Endothelial cell of umbilical vein (primary cell): ENCODE data around the gene PPP4R3B. TPM values are rescaled to one million over a fixed set of nuclear protein-coding genes. Genes with fewer than 3 reads are reported as not detected.
A peak's percentile ranks its signal among the peaks of the same experiment; 100 is the strongest.

Experiments used
- BruUV-seq: library from RNA; stranded (reverse); fragments of 400-500 nt; replicated peaks from 2 replicates; lab custom pipeline; 2021; lab: Mats Ljungman, UMichigan
- CTCF ChIA-PET: fragments of 300-600, 350-600 bp; sonication (Branson Sonifier 250); formaldehyde crosslinking; loops from one replicate; lab custom pipeline; 2021; ENCODE audit warnings: antibody characterized with exemption, inconsistent platforms; lab: Charles Lee
- POLR2A ChIA-PET: fragments of 300-600, 350-600 bp; sonication (Branson Sonifier 250); formaldehyde crosslinking; loops from one replicate; lab custom pipeline; 2021; ENCODE audit warnings: antibody characterized with exemption, inconsistent platforms; lab: Charles Lee
- DNase-seq: peaks from one replicate; pipeline ENCODE4 v3.0.0-alpha.2; 2011; ENCODE audit warnings: low read depth, low spot score
- FAIRE-seq: peaks from 2 replicates; lab custom pipeline; 2011; peaks lifted over from hg19 to GRCh38; lab: Jason Lieb, UNC
- H2AFZ ChIP-seq: 2 replicates; pipeline ENCODE4 v1.6.0; 2012; ENCODE audit warnings: low read depth, low read length, control low read depth, inconsistent platforms
- H3K27ac ChIP-seq: 2 replicates; pipeline ENCODE4 v1.5.1; 2011; ENCODE audit warnings: low read depth, mild to moderate bottlenecking, control low read depth, low read length, moderate library complexity; ENCODE audit not compliant: insufficient read depth
- H3K27me3 ChIP-seq, 2 experiments: 2 replicates each; pipeline versions ENCODE4 v1.6.0 to v1.6.1; 2011; ENCODE audit warnings: low read length in 2 of 2, mixed read lengths in 1 of 2; ENCODE audit not compliant: control insufficient read depth in 2 of 2, insufficient read depth in 2 of 2
- H3K36me3 ChIP-seq, 2 experiments: 2 replicates in 1 of 2; 3 replicates in 1 of 2; pipeline ENCODE4 v1.5.1; 2011; ENCODE audit warnings: low read length in 2 of 2, mild to moderate bottlenecking in 1 of 2, moderate library complexity in 1 of 2; ENCODE audit not compliant: control insufficient read depth in 2 of 2, insufficient read depth in 2 of 2; ENCODE audit errors: extremely low read depth in 1 of 2
- H3K4me1 ChIP-seq: 3 replicates; pipeline ENCODE4 v1.5.1; 2011; ENCODE audit warnings: mild to moderate bottlenecking, low read length; ENCODE audit not compliant: control insufficient read depth, insufficient read depth; ENCODE audit errors: extremely low read depth
- H3K4me2 ChIP-seq: 2 replicates; pipeline ENCODE4 v1.6.1; 2011; ENCODE audit warnings: low read length, control low read depth, mixed read lengths; ENCODE audit not compliant: insufficient read depth
- H3K4me3 ChIP-seq, 3 experiments: fragments of 200-600 bp in 1 of 3; sonication (generic), shearing (Covaris generic) in 1 of 3; replicated peaks in 1 of 3; 2 replicates each; pipeline ENCODE4 v1.5.1; 2011 to 2016; ENCODE audit warnings: control low read depth in 3 of 3, low read length in 3 of 3, mild to moderate bottlenecking in 2 of 3, inconsistent platforms in 1 of 3, low read depth in 1 of 3, moderate library complexity in 1 of 3; ENCODE audit not compliant: insufficient read depth in 1 of 3
- H3K79me2 ChIP-seq: 2 replicates; pipeline ENCODE4 v1.6.0; 2012; ENCODE audit warnings: low read length, inconsistent platforms; ENCODE audit not compliant: control insufficient read depth, insufficient read depth
- H3K9ac ChIP-seq: replicated peaks from 2 replicates; pipeline ENCODE3; 2011; ENCODE audit warnings: low read length, control low read depth; ENCODE audit not compliant: insufficient read depth; ENCODE audit errors: extremely low read depth
- H3K9me1 ChIP-seq: replicated peaks from 3 replicates; pipeline ENCODE4 v1.6.0; 2011; ENCODE audit warnings: mild to moderate bottlenecking, low read length; ENCODE audit not compliant: control insufficient read depth, insufficient read depth; ENCODE audit errors: extremely low read depth
- H3K9me3 ChIP-seq: replicated peaks from 2 replicates; pipeline ENCODE4 v1.5.1; 2012; ENCODE audit warnings: low read length, inconsistent platforms; ENCODE audit not compliant: control insufficient read depth, insufficient read depth
- H4K20me1 ChIP-seq: replicated peaks from 2 replicates; pipeline ENCODE3; 2011; ENCODE audit warnings: mild to moderate bottlenecking, low read length; ENCODE audit not compliant: control insufficient read depth, insufficient read depth; ENCODE audit errors: extremely low read depth
- EZH2 ChIP-seq: IDR thresholded peaks from 2 replicates; pipeline ENCODE4 v1.6.1; 2012; ENCODE audit warnings: borderline replicate concordance, low read depth, mild to moderate bottlenecking, moderate library complexity, low read length, inconsistent platforms; ENCODE audit not compliant: severe bottlenecking
- FOS ChIP-seq: IDR thresholded peaks from 2 replicates; pipeline ENCODE4 v1.6.1; 2011; ENCODE audit warnings: mild to moderate bottlenecking, low read length, moderate library complexity, borderline replicate concordance; ENCODE audit not compliant: insufficient read depth
- GATA2 ChIP-seq: IDR thresholded peaks from 2 replicates; pipeline ENCODE4 v1.7.0; 2011; ENCODE audit warnings: low read depth, mild to moderate bottlenecking, moderate library complexity, mixed read lengths, low read length; ENCODE audit not compliant: insufficient read length, insufficient read depth
- JUN ChIP-seq: IDR thresholded peaks from 2 replicates; pipeline ENCODE4 v1.6.1; 2011; ENCODE audit warnings: borderline replicate concordance, low read depth; ENCODE audit not compliant: insufficient read length, insufficient read depth
- MAX ChIP-seq: IDR thresholded peaks from 2 replicates; pipeline ENCODE4 v1.6.1; 2011; ENCODE audit not compliant: insufficient read depth, insufficient read length
- MYC ChIP-seq: IDR thresholded peaks from one replicate; pipeline ENCODE4 v1.6.1; 2011; ENCODE audit warnings: mild to moderate bottlenecking, low read depth, low read length
- POLR2A ChIP-seq: IDR thresholded peaks from 2 replicates; pipeline ENCODE4 v1.6.1; 2012; ENCODE audit warnings: low read depth, mild to moderate bottlenecking, control low read depth, low read length
- POLR2AphosphoS5 ChIP-seq: IDR thresholded peaks from 2 replicates; pipeline ENCODE4 v1.6.1; 2012; ENCODE audit warnings: low read depth, mild to moderate bottlenecking, control low read depth, low read length, moderate library complexity; ENCODE audit not compliant: insufficient read depth
- dilution Hi-C: fragments of 300-500 bp; cut with MboI; formaldehyde crosslinking; loops from one replicate; pipeline ENCODE4 v1.15.0; 2019; ENCODE audit warnings: low sequenced_read_pairs; ENCODE audit not compliant: extremely low pct_ligation_motif_present
- intact Hi-C: fragments of 100-400 bp; cut with micrococcal nuclease; formaldehyde crosslinking; loops from one replicate; pipeline ENCODE4 v1.10.0; 2022
- polyA plus RNA-seq, 4 experiments: library from polyadenylated mRNA; depleted of rRNA in 3 of 4; stranded (reverse) in 3 of 4; unstranded in 1 of 4; fragments of >200 nt; gene quantifications; 2 replicates each; pipeline versions ENCODE4 v1.2.1 to v1.2.3, GENCODE V29; 2011 to 2012; ENCODE audit warnings: missing spikeins in 1 of 4
- total RNA-seq: library from RNA; stranded (reverse); gene quantifications from 2 replicates; pipeline ENCODE4 v1.2.3, GENCODE V29; 2021
- TF ChIP-seq, protein P1 (sequence below), 2 donors: IDR thresholded peaks; 1 replicate in 1 of 2; 2 replicates in 1 of 2; pipeline ENCODE4 v1.5.1; 2011; ENCODE audit warnings: low read length in 2 of 2, mild to moderate bottlenecking in 2 of 2, moderate library complexity in 2 of 2, control low read depth in 1 of 2, inconsistent platforms in 1 of 2, low read depth in 1 of 2; ENCODE audit not compliant: insufficient read depth in 1 of 2; ENCODE audit errors: extremely low read depth in 1 of 2

Gene PPP4R3B
- total and polyA plus RNA-seq, 2 donors (not counting 3 experiments of a cell fraction or from before 2014, with no cell fraction given) = 11.2 to 51.5 TPM

- Histone ChIP-seq H3K36me3 (no peaks in the 10 kb centered on the region), H3K27ac (no peak overlapping the region), H3K9me1 (no peaks in the 10 kb centered on the region), H3K79me2 (no peaks in the 10 kb centered on the region), H3K4me2 (no peak overlapping the region), H3K27me3 (no peaks in the 10 kb centered on the region), H3K4me1 (no peaks in the 10 kb centered on the region), H3K4me3 (no peak overlapping the region), H2AFZ (peak overlapping the region; percentile 6), H3K9me3 (no peaks in the 10 kb centered on the region), H3K9ac (no peak overlapping the region), H4K20me1 (no peaks in the 10 kb centered on the region)
- dilution Hi-C loops = no loop called here
- no peak for TF ChIP-seq POLR2AphosphoS5
- no peak for TF ChIP-seq MYC
- no peak for TF ChIP-seq FOS
- TF ChIP-seq, protein P1, sequence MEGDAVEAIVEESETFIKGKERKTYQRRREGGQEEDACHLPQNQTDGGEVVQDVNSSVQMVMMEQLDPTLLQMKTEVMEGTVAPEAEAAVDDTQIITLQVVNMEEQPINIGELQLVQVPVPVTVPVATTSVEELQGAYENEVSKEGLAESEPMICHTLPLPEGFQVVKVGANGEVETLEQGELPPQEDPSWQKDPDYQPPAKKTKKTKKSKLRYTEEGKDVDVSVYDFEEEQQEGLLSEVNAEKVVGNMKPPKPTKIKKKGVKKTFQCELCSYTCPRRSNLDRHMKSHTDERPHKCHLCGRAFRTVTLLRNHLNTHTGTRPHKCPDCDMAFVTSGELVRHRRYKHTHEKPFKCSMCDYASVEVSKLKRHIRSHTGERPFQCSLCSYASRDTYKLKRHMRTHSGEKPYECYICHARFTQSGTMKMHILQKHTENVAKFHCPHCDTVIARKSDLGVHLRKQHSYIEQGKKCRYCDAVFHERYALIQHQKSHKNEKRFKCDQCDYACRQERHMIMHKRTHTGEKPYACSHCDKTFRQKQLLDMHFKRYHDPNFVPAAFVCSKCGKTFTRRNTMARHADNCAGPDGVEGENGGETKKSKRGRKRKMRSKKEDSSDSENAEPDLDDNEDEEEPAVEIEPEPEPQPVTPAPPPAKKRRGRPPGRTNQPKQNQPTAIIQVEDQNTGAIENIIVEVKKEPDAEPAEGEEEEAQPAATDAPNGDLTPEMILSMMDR (IDR thresholded peaks at IDR 0.05; ENCODE audit: extremely low read depth in 1 of 2, insufficient read depth in 1 of 2, low read depth in 1 of 2, low read length in 2 of 2) = peak; percentile 23 to 44
- no peak for TF ChIP-seq POLR2A
- TF ChIP-seq JUN = no peak
- no peak for TF ChIP-seq EZH2
- TF ChIP-seq MAX = no peak
- no peak for TF ChIP-seq GATA2
- POLR2A ChIA-PET = no interaction called here
- DNase-seq (peak; percentile 71), FAIRE-seq (peak; percentile 26)
- intact Hi-C loops = loop anchor here (1.0 to 10.0 kb wide), 3 partner anchors 92 to 277 kb away; partner anchors contain the start of genes CCDC88A, CLHC1, MTIF2 and RPS27A
- no TSS peak for BruUV-seq
- CTCF ChIA-PET = interaction anchor here (0.6 to 1.0 kb wide), 7 partner anchors 10 to 612 kb away, joined by 3 to 6 read pairs (median 3); no protein-coding TSS in a partner anchor
These were observed 105.8 kb downstream of the PPP4R3B start for GRCh38 chr2:55511508-55512124.
